ENCODE data around the gene USP17L5.
"Not testable (repeated sequence)": the region's sequence is repeated elsewhere in the genome, so short reads cannot be mapped to it uniquely, and the experiment has no call there.

DNA sequence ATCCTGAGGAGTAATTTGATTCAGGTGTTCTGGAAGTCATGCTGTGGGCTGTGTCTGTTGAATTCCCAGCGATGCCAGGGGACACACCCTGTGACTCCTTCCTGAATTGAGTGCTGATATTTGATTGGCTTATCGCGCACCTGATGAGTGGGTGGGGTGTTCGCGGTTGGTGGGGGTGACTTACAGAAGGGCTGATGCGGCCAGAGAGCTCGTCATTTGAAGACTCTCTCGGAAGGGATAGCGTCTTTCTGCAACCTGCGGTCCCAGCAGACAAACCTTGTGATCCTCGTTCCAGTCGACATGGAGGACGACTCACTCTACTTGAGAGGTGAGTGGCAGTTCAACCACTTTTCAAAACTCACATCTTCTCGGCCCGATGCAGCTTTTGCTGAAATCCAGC lies 9.6 kb upstream of the USP17L5 start, which contains the start of gene USP17L25:
- TF ChIP-seq, protein P1, sequence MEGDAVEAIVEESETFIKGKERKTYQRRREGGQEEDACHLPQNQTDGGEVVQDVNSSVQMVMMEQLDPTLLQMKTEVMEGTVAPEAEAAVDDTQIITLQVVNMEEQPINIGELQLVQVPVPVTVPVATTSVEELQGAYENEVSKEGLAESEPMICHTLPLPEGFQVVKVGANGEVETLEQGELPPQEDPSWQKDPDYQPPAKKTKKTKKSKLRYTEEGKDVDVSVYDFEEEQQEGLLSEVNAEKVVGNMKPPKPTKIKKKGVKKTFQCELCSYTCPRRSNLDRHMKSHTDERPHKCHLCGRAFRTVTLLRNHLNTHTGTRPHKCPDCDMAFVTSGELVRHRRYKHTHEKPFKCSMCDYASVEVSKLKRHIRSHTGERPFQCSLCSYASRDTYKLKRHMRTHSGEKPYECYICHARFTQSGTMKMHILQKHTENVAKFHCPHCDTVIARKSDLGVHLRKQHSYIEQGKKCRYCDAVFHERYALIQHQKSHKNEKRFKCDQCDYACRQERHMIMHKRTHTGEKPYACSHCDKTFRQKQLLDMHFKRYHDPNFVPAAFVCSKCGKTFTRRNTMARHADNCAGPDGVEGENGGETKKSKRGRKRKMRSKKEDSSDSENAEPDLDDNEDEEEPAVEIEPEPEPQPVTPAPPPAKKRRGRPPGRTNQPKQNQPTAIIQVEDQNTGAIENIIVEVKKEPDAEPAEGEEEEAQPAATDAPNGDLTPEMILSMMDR (IDR thresholded peaks at IDR 0.05; ENCODE audit: insufficient read depth, low read length) = not testable (repeated sequence)
- TF ChIP-seq REST (IDR thresholded peaks at IDR 0.05; ENCODE audit: insufficient replicate concordance, low read depth); POLR2AphosphoS5 (IDR thresholded peaks at IDR 0.05; ENCODE audit: low read depth); GABPA (IDR thresholded peaks at IDR 0.05; ENCODE audit: low read depth); SPI1 (IDR thresholded peaks at IDR 0.05; ENCODE audit: borderline replicate concordance, low read depth): not testable (repeated sequence)

All from HL-60 (cell line).